GM18511 (cell line): ENCODE results near the gene SGTA.

Experiments used
- ATAC-seq: cut with Tn5 transposase; IDR thresholded peaks from one replicate; pipeline ENCODE4 v1.9.1; 2021; ENCODE audit warnings: mild to moderate bottlenecking, moderate library complexity; ENCODE audit not compliant: unreplicated experiment

Gene SGTA

GRCh38 chr19:2774083-2774679, 8.9 kb downstream of the SGTA start:
- ATAC-seq = no peak

DNA sequence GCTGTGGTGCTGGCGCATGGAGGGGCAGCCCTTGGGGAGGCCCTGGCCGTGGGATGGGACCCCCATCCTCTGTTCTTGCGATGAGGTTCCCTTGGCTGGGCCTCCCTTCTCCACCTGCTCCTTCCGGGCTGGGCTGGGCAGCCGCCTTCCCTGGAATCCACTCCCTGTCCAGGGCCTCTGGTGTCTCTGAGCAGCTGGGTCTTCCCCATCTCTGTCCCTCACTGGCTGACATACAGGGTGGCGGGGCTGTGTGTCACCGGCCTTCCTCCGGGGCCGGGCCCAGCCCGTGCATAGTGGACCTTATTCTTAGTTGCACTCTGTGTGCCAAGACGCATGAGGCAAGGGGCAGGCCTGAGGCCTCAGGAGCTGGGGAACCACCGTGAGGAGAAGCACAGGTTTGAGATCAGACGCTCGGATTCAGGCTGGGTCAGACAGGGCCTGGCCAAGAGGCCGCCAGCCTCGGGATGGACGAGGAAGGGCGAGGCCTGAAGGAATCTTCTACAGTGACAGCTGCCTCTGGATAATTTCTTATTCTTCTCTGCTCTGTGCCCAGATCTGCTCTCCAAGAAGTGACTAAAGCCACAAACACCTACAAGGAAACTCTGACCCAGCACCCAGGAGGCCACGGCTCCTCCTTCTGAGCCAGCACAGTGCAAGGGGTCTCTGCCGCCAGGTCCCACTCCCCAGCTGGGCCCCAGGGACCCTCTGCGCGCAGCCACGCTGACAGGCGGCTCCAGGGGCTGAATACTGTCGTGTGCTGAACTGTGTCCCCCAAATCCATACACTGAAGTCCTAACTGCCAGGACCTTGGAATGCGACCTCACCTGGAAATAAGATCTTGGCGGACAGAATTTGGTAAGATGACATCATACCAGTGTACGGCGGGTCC, 11.0 kb downstream of the SGTA start:
- no peak for ATAC-seq

GRCh38 chr19:2770055-2771013, 12.7 kb downstream of the SGTA start:
- no peak for ATAC-seq

- no peak for ATAC-seq
Observed at GRCh38 chr19:2769218-2769617, 13.9 kb downstream of the SGTA start.

DNA sequence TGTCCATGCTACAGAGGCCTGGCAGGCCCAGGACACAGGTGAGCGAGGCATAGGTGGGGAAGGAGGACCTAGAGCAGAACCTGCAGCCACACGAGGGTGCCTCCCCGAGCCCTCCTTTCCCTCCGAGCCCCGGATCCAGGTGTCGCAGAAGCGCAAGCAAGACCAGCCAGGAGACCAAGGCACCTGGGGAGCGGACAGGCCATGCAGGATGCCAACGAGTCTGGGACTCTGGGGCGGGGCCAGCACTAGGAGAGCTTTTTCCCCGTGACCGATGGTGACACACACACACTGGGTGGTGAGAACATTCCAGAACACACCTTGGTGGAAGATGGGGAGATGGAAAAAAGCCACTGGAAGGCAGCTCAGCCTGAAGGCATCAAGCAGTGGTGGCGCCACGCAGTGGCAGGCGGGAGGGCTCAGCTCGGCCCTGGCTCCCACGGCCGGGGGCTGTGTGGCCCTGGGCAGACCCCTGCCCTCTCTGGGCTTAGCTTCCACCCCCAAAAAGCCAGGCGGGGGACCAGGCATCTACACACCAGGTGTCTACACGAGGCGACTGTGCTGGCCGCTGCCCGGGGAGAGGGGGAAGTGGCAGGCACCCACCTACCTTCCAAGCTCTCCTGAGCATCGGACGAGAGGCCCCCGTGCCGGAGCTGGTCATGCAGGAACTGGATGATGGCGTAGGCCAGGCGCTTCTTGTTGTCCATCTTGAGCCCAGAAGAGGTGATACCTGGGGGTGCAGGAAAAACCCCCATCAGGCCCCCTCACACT, 14.5 kb downstream of the SGTA start:
- ATAC-seq = no peak

DNA sequence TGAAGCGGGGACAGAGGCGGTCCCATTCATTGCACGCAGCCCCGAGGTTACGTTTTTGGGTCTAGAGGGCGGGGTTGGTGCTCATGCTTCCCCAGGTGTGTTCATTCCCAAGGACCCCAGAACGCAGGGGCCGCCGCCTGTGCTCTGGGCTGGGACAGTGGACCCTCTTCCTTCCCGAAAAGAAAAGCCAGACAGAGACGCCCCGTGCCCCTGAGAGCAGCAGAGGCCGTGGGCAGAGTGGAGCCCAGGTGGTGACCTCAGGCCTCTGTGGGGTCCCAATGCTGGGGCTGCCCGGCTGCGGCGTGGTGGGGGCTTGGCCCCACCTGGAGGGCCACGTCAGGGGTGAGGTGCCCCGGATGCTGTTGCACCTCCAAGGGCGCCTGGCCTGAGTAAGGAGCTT, 15.4 kb downstream of the SGTA start:
- ATAC-seq = no peak

- ATAC-seq = no peak
Observed at GRCh38 chr19:2766594-2767372, 16.3 kb downstream of the SGTA start.

DNA sequence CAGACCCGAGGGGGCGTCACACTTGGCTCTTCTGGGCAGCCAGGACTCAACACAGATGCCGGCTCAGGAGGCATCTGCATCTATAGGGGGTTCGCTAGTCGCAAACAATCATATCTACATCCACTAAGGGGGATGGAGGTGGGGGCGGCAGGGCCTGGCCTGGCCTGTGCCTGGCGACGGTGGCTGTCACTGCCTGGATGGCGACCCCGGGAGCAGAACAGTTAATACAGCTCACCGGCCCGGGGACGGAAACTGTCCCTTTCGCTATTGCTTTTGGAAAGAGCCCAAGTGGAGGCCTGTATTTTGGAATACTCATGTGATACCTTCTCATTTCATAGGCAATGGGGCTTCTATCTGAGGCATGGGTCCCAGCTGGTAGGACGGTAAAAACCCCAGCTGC, 17.7 kb downstream of the SGTA start:
- no peak for ATAC-seq

GRCh38 chr19:2764945-2765344, 18.1 kb downstream of the SGTA start:
- no peak for ATAC-seq

DNA sequence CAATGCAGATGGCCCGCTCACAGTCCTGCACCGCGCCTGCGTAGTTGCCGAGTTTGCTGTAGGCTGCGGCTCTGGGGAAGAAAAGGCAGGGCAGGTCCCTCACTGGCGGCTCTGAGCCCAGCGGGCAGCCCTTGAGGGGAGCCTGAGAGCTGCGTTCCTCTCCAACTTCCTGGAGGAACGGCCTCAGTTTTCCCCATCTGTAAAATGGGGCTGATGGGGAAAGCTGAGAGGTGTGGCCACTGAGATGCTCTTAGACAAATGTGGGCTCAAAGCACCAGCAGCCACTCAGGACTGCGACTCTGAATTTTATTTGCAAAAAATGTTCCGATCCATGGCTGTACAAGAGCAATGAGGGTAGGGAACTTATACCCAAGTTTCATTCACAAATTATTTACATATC, 19.4 kb downstream of the SGTA start:
- no peak for ATAC-seq

DNA sequence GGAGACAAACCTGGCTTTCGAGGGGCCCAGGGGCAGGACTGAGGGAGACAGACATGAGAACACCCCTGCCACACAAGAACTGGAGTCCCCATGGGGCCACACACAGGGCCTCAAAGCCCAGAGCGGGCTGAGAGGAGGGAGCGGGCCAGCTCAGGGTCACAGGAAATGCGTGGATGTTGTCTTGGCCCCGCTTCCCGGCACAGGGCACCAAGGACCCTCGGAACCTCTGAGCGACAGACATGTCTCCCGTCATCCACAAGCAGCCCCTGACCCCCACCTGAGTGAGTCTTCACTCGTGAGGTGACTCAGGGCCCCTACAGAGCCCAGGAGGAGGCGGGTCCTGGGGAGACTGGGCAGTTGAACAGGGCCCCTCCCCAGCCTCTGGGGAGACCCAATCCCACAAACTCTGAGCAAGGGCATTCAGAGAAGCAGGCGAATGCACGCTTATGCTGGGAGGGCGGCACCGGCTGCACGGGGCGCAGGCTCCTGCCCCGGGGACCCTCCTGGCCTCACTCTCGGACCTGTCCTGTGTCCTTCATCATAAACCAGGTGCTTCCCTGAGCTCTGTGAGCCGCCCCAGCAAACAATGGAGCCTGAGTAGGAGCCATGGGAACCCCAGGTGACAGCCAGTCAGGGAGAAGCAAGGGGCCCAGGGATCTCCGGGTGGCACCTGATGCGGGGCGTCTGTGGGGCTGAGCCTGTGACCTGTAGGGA, 20.1 kb downstream of the SGTA start:
- no peak for ATAC-seq

GRCh38 chr19:2761876-2762782, 20.9 kb downstream of the SGTA start:
- no peak for ATAC-seq

GRCh38 chr19:2761309-2761677, 21.8 kb downstream of the SGTA start:
- ATAC-seq = no peak

DNA sequence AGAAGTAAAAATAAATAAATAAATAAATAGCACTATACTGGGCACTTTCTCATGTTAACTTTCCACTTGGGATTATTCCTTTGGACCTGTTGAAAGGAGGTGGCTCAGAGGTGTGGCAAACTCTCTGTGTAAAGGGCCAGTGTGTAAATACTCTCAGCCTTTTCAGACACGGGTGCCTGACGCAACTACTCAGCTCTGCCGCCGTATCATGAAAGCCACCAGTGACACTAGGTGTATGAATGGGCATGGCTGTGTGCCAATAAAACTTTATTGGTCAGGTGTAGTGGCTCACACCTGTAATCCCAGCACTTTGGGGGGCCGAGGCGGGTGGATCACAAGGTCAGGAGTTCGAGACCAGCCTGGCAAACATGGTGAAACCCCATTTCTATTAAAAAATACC, 23.1 kb downstream of the SGTA start:
- no peak for ATAC-seq

DNA sequence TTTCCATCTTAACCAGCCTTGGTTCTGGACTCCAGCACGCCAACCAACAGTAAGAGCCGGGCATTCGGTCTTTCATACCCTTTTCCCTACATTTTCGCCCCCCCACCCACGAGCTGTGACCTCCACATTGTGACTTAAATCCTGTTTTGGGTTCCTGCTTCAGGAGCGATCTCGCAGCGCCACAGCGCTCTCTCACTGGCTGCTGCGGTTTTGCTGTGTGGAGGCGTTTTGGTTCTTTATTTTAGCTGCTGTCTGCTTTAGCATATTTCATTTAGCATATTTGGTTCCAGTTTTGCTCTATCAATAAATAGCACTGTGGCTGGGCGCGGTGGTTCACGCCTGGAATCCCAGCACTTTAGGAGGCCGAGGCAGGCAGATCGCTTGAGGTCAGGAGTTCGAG, 23.7 kb downstream of the SGTA start:
- ATAC-seq = no peak

GRCh38 chr19:2758601-2759313, 24.3 kb downstream of the SGTA start:
- ATAC-seq = no peak
